Stimulated activated CD4-positive, alpha-beta T cell treated with anti-CD3 and anti-CD28 coated beads, Interleukin-12 subunit alpha, Interleukin-12 subunit beta, amount 100 ng/mL, for 24 hours (primary cell): ENCODE measurements around the gene C18orf63.
"Not testable (repeated sequence)": the region's sequence is repeated elsewhere in the genome, so short reads cannot be mapped to it uniquely, and the experiment has no call there.

Experiments
- DNase-seq, 2 experiments: peaks; one replicate each; pipeline ENCODE4 v3.0.0-alpha.2; 2020; ENCODE audit warnings: low read depth in 2 of 2

Gene C18orf63

DNA sequence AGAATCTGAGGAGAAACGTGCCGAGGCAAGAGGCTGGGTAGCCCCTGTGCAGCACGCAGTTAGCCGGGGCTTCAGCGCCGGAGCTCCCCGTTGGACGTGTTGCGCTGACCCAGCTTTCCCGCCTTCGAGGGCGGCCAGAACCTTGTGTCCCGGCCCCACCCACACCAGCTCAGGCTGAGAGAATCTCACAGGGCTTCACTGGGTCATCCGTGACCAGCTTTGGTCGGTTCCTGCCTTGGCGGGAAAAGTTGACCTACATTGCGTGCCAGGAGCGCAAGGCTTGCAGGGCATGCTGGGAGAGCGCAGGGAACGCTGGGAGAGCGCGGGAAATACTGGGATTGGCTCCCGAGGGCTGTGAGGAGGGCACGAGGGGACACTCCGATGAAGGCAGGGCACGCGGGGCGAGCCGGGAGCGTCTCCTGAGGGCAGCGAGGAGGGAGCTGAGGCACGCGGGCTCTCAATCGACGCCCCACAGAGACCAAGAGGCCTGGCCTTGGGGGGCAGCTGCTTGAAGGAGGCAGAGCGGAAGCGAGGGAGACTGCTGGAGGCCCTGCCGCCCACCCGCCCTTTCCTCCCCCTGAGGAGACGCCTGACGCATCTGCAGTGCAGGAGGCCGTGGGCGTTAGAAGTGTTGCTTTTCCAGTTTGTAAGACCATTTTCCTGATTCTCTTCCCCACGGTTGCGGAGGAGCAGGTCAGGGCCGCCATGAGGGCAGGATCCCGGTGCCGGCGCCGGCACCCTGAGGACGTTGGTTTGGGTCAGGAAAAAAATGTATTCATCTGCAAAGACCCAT is at the start of gene C18orf63:
C18orf63 (plus strand) TSS at position 376 of the 793 bp plus-strand sequence. CDS start 2,027 bp downstream, outside the sequence.
- DNase-seq: no peak

DNA sequence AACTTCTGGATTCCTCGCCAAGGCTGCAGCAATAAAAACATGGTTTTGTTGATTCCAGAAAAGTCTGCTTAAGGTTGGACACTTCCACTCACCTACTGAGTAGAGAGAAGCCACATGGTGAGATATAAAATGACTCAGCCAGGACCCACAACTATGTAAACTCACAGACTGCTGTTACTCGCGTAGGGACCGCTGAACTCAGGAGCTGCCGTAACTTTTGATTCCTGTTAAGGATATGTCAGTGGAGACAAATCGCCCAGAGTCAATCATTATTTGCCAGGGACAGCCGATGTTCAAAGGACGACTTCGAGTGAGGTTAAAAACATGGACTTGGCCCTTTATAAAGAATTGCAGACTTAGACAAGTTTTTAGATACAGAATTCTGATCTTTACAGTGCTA is 49.5 kb upstream of the C18orf63 start:
- no peak for DNase-seq

DNA sequence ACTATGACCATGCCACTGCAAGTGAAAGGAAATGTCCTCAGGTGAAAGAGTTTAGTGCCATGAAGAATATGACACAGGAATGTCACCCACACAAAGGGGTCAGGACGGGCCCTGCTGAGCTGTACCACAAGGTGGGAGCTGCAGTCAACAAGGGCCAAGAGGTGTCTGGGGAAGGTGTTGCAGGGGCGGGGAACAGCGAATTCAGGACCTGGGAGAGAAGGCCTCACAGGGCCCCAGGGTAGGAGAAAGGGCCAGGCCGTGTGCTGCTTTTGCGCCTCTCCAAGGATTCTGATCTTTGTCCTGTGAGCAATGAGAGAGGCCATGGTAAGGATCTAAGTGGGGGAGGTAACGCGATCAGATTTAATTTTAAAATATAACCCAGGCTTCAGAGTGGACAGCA is 47.5 kb upstream of the C18orf63 start:
- no peak for DNase-seq

DNA sequence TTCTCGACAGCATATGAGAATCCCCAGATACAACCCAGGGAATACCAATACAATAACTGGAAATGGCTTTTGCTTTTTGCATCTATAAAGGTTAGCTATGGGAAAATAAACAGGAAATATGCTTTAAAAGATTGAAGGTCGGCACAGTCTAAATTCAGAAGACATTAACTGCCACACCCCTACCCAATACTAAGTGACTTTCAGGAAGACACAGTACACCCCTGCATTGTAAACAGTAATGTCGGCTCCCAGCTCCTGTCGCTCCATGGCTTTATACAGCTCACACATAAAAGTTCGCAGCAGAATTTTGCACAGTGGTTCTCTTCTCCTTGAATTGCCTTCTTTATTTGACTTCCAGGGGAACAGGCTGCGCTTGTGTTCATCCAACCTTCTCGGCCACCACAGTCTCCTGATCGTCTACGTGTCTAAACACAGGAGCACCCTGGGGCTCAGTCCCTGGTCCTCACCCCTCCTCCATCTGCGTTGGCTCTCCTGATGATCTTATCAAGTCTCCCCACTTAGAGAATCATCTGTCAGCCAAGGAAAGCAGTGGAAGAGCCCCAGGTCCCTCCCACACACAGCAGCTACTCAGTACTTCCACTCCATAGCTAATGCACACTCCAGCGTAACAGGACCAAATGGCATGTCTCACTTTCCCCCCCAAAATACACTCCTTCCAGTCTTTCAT is 46.6 kb upstream of the C18orf63 start:
- no peak for DNase-seq

DNA sequence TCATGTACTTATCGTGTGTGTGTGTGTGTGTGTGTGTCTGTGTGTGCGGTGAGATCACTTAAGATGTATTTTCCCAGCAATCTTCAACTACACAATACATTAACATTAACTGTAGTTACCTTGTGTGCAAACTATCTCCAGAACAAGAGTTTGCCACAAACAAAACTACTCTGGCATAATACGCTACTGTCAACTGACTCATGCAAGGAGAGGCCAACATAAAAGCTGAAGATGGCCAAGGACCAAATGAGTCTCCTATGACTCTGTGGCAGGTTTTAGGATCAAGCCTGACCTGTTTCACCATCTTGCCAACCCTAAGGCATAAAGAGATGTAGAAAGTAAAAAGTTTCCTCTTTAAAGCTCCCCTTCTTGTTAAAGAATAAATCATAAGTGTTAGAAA is 44.0 kb upstream of the C18orf63 start:
- DNase-seq: no peak

DNA sequence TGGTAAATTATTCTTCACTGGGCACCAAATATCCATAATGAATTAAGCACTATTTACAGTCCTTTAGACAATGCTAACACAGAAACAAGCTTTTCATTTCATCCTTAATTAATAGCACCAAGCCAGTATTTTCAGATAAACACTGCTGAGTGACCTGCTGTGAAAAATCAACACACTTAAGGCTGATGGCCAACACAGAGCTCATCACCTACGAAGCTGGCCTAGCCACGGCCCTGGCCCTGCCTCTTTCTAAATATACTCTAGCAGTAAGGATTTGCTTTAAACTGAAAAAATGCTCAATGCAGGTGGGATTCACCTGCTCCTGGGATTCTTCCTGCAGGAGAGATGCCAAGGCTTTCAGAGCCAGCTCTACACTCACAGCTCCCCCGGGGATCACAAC is 42.2 kb upstream of the C18orf63 start:
- DNase-seq: no peak

DNA sequence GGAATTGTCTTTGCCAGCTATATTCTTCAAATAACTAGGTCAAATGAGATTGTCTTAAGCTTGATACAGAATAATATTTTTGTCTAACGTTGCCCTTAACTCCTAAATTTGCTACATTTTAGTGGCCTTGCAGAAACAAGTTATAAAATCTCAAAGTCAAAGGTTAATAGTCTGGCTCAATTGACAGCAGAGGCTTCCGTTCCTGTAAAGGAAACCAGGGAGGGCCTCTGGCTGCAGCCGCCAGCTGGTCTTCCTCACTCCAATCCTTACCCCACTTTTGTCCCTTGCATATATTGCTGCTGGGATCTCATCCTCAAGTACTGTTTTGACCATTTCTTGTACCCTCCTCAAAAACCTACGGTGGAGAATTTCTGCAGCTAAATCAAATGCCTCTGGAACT is 40.9 kb upstream of the C18orf63 start:
- no peak for DNase-seq

DNA sequence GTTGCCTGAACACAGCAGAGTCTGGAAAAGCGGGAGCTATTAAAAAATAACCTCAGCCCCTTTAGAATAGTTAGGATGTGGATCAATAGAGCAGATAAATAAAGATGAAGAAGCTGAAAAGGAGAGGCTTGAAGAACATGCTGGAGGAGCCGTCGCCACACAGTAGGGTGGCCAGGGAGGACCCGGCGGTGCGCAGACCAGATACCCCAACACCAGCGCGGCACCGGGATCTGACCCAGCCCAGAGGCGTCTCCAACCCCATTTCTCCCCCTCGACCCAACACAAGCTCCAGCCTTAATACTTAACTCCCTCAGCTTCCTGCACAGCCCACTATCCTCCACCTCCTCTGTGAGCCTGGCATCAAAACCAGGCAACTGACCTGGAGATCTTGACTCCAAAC is 39.9 kb upstream of the C18orf63 start:
- DNase-seq: no peak

DNA sequence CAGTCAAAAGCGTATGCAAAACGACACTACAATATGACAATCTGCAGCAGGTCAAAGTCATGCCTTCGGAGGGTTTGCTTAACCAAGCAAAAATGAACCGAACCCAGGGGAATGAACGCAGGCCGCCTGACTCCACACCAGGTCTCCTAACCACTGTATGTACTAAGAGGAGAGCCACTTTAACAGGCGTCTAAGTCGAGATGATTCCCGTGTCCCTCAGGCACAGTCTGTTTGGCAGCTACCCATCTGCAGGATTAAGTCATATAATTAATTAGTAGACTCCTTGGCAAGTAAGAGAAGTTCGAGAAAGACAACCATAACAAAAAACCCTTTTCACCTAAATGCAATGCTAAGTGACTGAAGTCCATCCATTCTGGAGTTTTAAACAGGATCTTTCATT is 39.0 kb upstream of the C18orf63 start:
- DNase-seq: no peak

DNA sequence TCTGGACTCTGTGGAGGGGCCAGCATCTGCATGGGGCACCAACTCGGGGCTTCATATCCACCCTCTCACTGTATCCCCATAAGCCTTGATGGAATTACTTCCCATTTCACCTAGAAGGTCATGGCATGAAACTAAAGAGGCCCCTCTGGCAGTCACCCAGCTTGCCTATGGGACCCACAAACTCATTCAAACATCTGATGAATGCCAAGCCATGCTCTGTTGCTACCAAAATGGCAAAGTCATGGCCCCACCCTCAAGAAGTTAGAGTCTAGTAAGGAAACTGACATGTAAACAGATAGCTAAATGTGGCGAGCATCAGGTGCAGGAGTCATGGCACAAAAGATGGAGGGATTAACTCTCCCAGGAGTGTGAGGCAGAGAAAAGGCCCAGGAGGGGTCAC is 38.3 kb upstream of the C18orf63 start:
- DNase-seq: no peak

DNA sequence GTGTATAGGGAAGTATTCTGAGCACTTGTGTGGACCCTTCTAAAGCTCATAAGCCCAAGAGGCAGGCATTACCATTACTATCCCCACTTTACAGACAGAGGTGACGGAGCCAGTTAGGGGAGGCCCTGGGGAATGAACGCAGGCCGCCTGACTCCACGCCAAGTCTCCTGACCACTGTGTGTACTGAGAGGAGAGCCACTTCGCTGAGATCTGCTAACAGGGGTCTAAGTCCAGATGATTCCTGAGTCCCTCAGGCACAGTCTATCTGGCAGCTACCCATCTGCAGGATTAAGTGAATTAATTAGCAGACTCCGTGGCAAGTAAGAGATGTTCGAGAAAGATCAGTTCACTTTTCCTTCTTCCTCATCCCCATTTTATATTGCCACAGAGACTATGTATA is 37.6 kb upstream of the C18orf63 start:
- DNase-seq: no peak

DNA sequence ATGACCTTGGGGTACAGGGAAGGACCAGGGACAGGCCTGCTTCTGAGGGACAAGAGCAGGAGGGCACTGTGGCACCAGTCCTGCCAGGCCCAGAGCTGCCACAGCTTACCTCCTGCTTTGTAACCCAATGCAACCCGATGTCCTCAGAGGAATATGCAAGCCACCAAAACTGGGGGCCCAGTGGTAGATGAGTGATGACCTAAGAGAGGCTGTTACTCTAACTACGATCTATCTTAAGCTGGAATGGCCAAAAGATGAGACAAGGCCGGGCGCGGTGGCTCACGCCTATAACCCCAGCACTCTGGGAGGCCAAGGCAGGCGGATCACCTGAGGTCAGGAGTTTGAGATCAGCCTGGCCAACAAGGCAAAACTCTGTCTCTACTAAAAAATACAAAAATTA is 36.7 kb upstream of the C18orf63 start:
- DNase-seq: no peak

DNA sequence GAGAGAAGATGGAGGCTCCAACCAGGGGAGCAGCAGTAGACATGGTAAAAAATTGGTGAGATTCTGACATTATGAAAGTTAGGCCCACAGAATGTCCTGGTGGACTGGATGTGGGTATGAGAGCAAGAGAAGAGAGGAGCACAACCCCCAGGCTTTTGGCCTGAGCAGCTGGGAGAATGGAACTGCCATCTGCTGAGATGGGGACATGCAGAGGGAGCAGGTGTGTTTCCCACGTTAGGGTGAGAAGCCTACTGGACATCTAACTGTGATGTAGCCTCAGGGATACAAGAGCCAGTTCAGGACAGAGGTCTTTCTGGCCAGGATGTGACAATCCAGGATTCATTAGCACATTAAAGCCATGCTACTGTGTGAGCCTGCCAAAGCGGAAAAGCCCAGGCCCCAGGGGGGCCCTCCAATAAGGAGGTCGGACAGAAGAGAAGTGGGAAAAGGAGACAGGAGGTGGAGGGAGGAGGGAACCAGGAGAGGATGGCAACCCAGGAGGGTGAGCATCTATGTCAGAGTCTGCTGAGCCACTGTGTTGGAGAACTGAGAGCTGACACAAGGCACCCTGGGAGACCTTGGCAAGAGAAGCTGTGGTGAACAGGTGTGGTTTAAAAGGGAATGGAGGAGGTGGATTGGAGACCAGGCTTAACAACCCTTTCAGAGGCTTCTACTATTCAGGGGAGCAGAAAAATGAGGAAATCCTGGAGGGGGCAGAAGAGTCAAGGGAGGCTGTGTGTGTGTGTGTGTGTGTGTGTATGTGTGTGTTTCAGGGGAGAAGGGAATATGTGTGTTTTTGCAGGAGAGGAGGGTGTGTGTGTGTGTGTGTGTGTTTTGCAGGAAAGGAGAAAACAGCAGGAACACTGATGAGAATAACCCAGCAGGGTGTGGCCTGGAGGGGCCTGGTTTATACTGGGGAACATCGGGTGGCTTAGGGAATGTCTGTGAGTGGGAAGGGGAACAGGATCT is 34.3 kb upstream of the C18orf63 start:
- DNase-seq: no peak

DNA sequence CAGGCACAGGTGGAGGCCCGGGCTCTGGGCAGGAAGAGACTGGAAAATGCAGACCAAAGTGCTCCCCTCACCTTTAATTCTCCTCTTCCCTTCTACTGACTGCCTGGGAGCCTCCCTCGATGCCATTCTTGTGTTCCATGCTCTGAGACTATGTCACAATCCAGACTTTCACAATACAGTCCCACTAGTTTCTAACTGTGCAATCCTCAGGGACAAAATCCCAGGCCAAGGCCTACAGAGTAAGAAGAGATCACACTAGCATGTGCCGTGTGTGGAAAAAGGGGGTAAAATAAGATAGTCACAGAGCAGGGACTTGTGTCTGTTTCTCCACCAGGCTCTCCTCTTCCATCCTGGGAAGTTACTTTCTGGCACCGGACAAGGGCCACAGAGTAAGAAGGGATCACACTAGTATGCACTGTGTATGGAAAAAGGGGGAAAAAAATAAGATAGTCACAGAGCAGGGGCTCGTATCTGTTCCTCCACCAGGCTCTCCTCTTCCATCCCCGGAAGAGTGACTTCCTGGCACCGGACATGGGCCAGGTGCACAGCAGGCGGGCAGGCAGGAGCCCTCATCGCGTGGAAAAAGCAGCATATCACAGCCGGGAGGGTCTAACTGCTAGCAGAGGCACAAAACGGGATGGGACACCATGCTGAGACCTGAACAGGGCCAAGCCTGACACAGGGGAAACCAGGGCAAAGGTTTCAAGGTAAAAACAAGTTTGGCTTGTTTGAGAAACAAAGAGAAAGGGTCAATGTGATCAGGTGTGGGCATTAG is 33.5 kb upstream of the C18orf63 start:
- DNase-seq: no peak

DNA sequence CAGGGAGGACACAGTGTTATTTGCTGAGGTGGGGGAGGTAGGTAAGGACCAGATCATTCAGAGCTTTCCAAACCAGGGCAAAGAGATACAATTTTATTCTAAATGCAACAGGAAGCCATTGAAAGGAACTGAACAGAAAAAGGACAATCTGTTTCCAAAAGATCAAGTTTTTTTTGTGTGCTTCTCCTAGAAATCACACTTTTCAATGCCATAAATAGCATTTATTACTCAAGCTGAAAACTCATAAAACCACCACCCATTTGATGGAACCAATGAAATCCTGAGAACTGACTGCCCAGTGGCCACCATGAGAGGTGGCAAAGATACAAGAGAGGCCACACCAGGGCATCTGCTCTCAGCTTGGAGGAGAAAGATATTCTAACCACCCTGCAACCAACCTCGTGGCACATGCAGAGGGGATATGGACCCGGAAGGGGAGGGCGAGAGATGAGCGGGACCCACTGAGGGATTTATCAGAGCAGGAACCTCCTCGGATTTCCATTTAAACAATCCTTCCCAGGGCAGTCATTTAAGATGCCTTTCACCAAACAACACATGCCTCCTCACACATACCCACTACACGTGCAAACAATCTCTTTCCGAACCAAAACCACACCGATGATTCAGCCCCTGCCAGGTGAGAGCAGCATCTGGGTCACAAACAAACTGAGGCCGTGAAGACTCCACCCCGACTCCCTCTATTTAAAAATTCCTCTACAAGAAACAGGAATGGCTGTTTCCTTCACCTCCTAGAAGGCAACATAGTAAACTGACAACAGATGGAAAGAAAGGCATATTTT is 32.7 kb upstream of the C18orf63 start:
- no peak for DNase-seq

DNA sequence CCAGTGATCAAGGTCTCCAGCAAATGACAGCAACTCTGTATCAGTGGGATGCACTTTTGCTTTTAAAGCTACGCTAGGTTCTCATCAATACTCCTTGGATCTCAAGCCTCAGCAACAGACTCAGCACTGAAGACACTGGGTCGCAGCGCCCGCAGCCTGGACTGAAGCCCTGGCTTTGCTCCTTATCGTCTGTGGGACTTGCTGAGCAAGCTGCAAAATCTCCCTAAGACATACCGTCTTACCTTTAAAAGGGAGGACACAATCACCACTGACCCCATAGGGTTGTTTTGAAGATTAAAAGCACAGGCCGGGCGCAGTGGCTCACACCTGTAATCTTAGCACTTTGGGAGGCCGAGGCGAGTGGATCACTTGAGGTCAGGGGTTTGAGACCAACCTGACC is 32.0 kb upstream of the C18orf63 start:
- no peak for DNase-seq

DNA sequence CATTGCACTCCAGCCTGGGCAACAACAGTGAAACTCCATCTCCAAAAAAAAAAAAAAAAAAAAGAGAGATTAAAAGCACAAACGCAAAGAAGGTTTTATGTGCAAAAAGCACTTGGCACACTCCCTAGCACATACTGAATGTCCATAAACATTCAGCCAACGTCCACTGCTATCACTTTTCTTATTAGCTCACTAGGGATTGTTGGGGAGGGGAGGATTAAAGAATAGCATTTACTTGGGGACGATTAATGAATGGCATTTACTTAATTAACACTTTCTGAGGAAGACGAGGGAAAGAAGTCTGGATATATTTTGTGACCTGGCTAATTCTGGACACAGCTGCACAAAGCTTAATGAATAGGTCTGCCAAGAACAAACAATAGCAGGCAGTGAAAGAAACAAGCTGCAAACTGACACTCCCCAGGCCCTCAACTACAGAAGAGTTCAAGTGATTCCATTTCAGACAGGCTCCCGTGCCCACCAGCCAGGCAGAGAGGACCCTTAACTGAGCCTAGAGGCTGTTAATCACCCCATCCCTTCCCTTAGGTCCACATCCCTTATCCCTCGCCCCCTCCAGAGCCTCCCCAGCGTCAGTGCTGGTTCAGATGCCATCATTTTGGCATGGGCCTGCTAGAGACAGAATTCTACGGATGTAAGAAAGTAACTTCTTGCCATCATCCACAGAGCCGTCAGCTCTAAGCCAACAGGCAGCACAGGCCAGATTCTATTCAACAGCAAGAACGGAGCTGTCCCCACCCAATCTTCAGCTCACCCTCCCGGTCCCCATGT is 31.3 kb upstream of the C18orf63 start:
- DNase-seq: no peak

DNA sequence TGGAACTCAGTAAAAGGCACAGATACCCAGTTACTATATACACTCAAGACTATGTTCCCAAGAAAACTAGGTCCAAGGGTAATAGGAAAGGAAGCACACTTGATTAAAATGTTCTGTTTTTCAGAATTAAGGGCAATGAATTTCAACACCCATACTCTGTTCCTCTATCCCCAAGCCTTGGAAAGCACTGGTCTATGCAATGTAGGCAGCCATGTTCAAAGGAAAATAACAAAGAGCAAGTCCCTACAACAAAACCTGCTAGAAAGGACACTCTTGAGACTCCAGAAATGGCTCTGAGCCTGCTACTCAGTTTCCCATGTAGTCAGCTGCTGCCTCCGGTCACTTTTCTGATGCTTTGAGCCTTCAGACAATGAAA is 30.7 kb upstream of the C18orf63 start:
- no peak for DNase-seq

DNA sequence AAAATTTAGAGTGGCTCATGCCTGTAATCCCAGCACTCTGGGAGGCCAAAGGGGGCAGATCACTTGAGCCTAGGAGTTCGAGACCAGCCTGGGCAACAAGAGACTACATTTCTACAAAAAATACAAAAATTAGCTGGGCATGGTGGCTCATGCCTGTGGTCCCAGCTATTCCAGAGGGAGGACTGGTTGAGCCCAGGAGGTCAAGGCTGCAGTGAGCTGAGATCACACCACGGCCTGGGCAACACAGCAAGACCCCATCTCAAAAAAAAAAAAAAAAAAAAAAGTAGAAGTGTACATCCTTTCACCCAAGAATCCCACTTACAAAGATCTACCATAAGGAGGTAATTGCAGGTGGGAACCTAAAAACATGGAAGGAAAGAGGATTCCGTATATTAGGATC is 30.1 kb upstream of the C18orf63 start:
- DNase-seq: not testable (repeated sequence)
